Upper lobe of left lung (tissue), 4 donors: ENCODE measurements around the gene TEAD2.

Source experiments
- EP300 ChIP-seq, 4 donors: sonication (generic); formaldehyde crosslinking; IDR thresholded peaks; one replicate each; pipeline ENCODE4 v1.5.1; 2017; ENCODE audit warnings: antibody characterized with exemption in 4 of 4, control low read depth in 2 of 4
- POLR2AphosphoS5 ChIP-seq, 2 donors: sonication (generic); formaldehyde crosslinking; IDR thresholded peaks; one replicate each; pipeline ENCODE4 v1.5.1; 2017; ENCODE audit warnings: antibody characterized with exemption in 2 of 2

GRCh38 chr19:49368711-49369358 is 6.6 kb upstream of the TEAD2 start:
- no peak for TF ChIP-seq POLR2AphosphoS5 (IDR thresholded peaks at IDR 0.05)
- no peak for TF ChIP-seq EP300 (IDR thresholded peaks at IDR 0.05)
